NT2/D1 (cell line): ENCODE measurements around the gene RFTN1.

Experiments used
- SUZ12 ChIP-seq: IDR thresholded peaks from 2 replicates; pipeline ENCODE4 v1.6.1; 2011; ENCODE audit not compliant: insufficient read length, insufficient read depth; ENCODE audit errors: extremely low read depth
- YY1 ChIP-seq: IDR thresholded peaks from 2 replicates; pipeline ENCODE4 v1.6.1; 2011; ENCODE audit not compliant: insufficient read length, insufficient read depth
- ZNF274 ChIP-seq: IDR thresholded peaks from 2 replicates; pipeline ENCODE4 v1.6.1; 2011; ENCODE audit warnings: mild to moderate bottlenecking, low read depth, low read length

- TF ChIP-seq SUZ12 (no peak), ZNF274 (no peak), YY1 (no peak)
Measured at GRCh38 chr3:16412192-16412800, 101.2 kb downstream of the RFTN1 start.
